Effector CD4-positive, alpha-beta T cell (primary cell): ENCODE data around the gene OR1E2.
"Not testable (repeated sequence)": the region's sequence is repeated elsewhere in the genome, so short reads cannot be mapped to it uniquely, and the experiment has no call there.

ENCODE experiments used
- DNase-seq: peaks from one replicate; pipeline ENCODE4 v3.0.0-alpha.2; 2020

The OR1E2 gene

GRCh38 chr17:3397801-3398200, 35.8 kb downstream of the OR1E2 start:
- not testable (repeated sequence) for DNase-seq

DNA sequence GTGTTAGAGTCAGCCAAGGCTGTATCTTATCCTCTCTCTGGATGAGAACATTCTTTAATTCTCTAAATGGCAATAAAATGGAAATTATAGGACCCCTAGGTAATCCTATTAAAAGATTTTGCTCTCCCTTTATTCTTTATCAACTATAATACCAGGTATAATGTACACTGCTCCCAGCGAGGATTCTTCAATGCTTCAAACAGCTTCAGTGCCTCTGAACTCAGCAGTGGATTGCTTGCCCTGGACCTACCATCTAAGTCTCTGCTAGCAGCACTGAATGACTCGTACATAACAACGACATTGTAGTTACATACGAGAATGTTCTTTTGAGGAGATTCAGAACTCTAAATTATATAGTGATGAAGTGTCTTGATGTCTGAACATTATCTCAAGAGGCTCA, 43.9 kb downstream of the OR1E2 start:
- no peak for DNase-seq

- no peak for DNase-seq
Observed at GRCh38 chr17:3385869-3386816, 47.5 kb downstream of the OR1E2 start, which contains the start of gene OR3A2. OR3A2 (minus strand) TSS chr17:3386308.
